HepG2 (cell line): ENCODE measurements around the gene CBFA2T2. TPM values are rescaled to one million over a fixed set of nuclear protein-coding genes. Genes with fewer than 3 reads are reported as not detected.

Source experiments
- ATAC-seq: fragments of 200-7000 bp; cut with Tn5 transposase; 3 replicates; pipeline ENCODE4 v1.9.1; 2020; ENCODE audit warnings: mild to moderate bottlenecking, moderate library complexity
- BruUV-seq: library from RNA; stranded (reverse); fragments of 400-500 nt; replicated peaks from 2 replicates; lab custom pipeline; 2021; lab: Mats Ljungman, UMichigan
- CTCF ChIA-PET: fragments of 300-600 bp; formaldehyde crosslinking; extraction: SDS; loops from one replicate; lab custom pipeline; 2021; ENCODE audit warnings: low total read pairs, inconsistent platforms, low intra/inter-chr PET ratio; lab: Yijun Ruan, JAX
- POLR2A ChIA-PET: fragments of 350-600 bp; sonication (Branson Sonifier 250); formaldehyde crosslinking; loops from one replicate; lab custom pipeline; 2020; ENCODE audit warnings: antibody characterized with exemption, inconsistent platforms; lab: Yijun Ruan, JAX
- DNase-seq: peaks from one replicate; pipeline ENCODE4 v3.0.0-alpha.2; 2015; ENCODE audit warnings: low spot score
- FAIRE-seq: peaks from 3 replicates; lab custom pipeline; 2011; peaks lifted over from hg19 to GRCh38; lab: Jason Lieb, UNC
- H2AFZ ChIP-seq: one replicate; pipeline ENCODE4 v1.6.1; 2011; ENCODE audit warnings: low read length, inconsistent platforms
- H3K27ac ChIP-seq: fragments of 300-600 bp; 3 replicates; pipeline ENCODE4 v1.8.0; 2011; ENCODE audit warnings: mixed run types, mild to moderate bottlenecking, mixed read lengths, low read length, inconsistent platforms; ENCODE audit not compliant: insufficient read depth; ENCODE audit errors: extremely low read length
- H3K27me3 ChIP-seq, 2 experiments: fragments of 200-600 bp in 1 of 2; 2 replicates in 1 of 2; 3 replicates in 1 of 2; pipeline versions ENCODE4 v1.6.0 to v1.8.0; 2011; ENCODE audit warnings: low read length in 2 of 2, mild to moderate bottlenecking in 2 of 2, moderate library complexity in 2 of 2, inconsistent platforms in 1 of 2; ENCODE audit not compliant: insufficient read depth in 2 of 2, control insufficient read depth in 1 of 2
- H3K36me3 ChIP-seq, 2 experiments: fragments of 200-600 bp in 1 of 2; replicated peaks in 1 of 2; 2 replicates in 1 of 2; 3 replicates in 1 of 2; pipeline versions ENCODE4 v1.5.1 to v1.8.0; 2011; ENCODE audit warnings: low read length in 2 of 2, inconsistent platforms in 1 of 2; ENCODE audit not compliant: insufficient read depth in 2 of 2, control insufficient read depth in 1 of 2
- H3K4me1 ChIP-seq: 2 replicates; pipeline ENCODE4 v1.5.1; 2012; ENCODE audit warnings: low read length, inconsistent platforms; ENCODE audit not compliant: insufficient read depth
- H3K4me2 ChIP-seq: 2 replicates; pipeline ENCODE4 v1.6.0; 2011; ENCODE audit warnings: low read depth, low read length, inconsistent platforms
- H3K4me3 ChIP-seq, 3 experiments: fragments of 200-600 bp in 1 of 3; sonication (generic), shearing (Covaris generic) in 1 of 3; replicated peaks in 1 of 3; 2 replicates each; pipeline ENCODE4 v1.5.1; 2011 to 2016; ENCODE audit warnings: low read length in 3 of 3, inconsistent platforms in 2 of 3, low read depth in 2 of 3, mild to moderate bottlenecking in 2 of 3, control low read depth in 1 of 3, mixed read lengths in 1 of 3; ENCODE audit not compliant: insufficient read depth in 1 of 3
- H3K79me2 ChIP-seq: one replicate; pipeline ENCODE4 v1.6.1; 2011; ENCODE audit warnings: low read length, inconsistent platforms; ENCODE audit not compliant: insufficient read depth
- H3K9ac ChIP-seq: 2 replicates; pipeline ENCODE4 v1.6.0; 2011; ENCODE audit warnings: mild to moderate bottlenecking, low read depth, low read length, inconsistent platforms; ENCODE audit not compliant: insufficient read depth
- H3K9me3 ChIP-seq: 2 replicates; pipeline ENCODE4 v1.5.1; 2012; ENCODE audit warnings: mild to moderate bottlenecking, low read length
- H4K20me1 ChIP-seq: 2 replicates; pipeline ENCODE4 v1.6.0; 2011; ENCODE audit warnings: inconsistent platforms, mild to moderate bottlenecking, low read length, moderate library complexity; ENCODE audit not compliant: insufficient read depth
- DNMT1 ChIP-seq: sonication (generic); formaldehyde crosslinking; IDR thresholded peaks from 2 replicates; pipeline ENCODE4 v1.5.1; 2020; ENCODE audit warnings: mild to moderate bottlenecking, missing genetic modification reagents
- GATAD1 ChIP-seq: IDR thresholded peaks from 2 replicates; pipeline ENCODE4 v1.6.1; 2016; ENCODE audit warnings: missing genetic modification reagents, missing compliant biosample characterization
- KDM1A ChIP-seq: IDR thresholded peaks from 2 replicates; pipeline ENCODE4 v1.6.1; 2016; ENCODE audit warnings: missing compliant biosample characterization
- KLF16 ChIP-seq, 2 experiments: sonication (generic) in 1 of 2; formaldehyde crosslinking in 1 of 2; IDR thresholded peaks; 2 replicates each; pipeline versions ENCODE4 v1.6.1 to v1.8.0; 2016 to 2023; ENCODE audit warnings: missing genetic modification reagents in 2 of 2, missing compliant biosample characterization in 1 of 2
- NR3C1 ChIP-seq: sonication (generic); formaldehyde crosslinking; IDR thresholded peaks from 2 replicates; pipeline ENCODE4 v1.4.0; 2020; ENCODE audit warnings: missing genetic modification reagents
- SALL2 ChIP-seq: sonication (generic); formaldehyde crosslinking; IDR thresholded peaks from 2 replicates; pipeline ENCODE4 v1.8.1; 2023; ENCODE audit warnings: mild to moderate bottlenecking, missing genetic modification reagents, inconsistent platforms
- SAP130 ChIP-seq: IDR thresholded peaks from 2 replicates; pipeline ENCODE4 v1.6.1; 2016; ENCODE audit warnings: low read depth
- TBL1XR1 ChIP-seq: fragments of 150-350 bp; IDR thresholded peaks from 2 replicates; pipeline ENCODE4 v1.6.1; 2014; ENCODE audit warnings: borderline replicate concordance, low read length; ENCODE audit not compliant: partially characterized antibody
- TRIM22 ChIP-seq: fragments of 450-650 bp; IDR thresholded peaks from 2 replicates; pipeline ENCODE4 v1.6.1; 2017
- WIZ ChIP-seq: sonication (generic); formaldehyde crosslinking; IDR thresholded peaks from 2 replicates; pipeline ENCODE4 v1.5.1; 2020; ENCODE audit warnings: mild to moderate bottlenecking, missing genetic modification reagents
- ZFY ChIP-seq: sonication (generic); formaldehyde crosslinking; IDR thresholded peaks from 2 replicates; pipeline ENCODE4 v1.4.0; 2020; ENCODE audit warnings: missing genetic modification reagents
- ZNF124 ChIP-seq: sonication (generic); formaldehyde crosslinking; IDR thresholded peaks from 2 replicates; pipeline ENCODE4 v1.4.0; 2020; ENCODE audit warnings: missing genetic modification reagents
- ZNF564 ChIP-seq: sonication (generic); formaldehyde crosslinking; IDR thresholded peaks from 2 replicates; pipeline ENCODE4 v1.8.1; 2023; ENCODE audit warnings: mild to moderate bottlenecking, missing genetic modification reagents
- WGBS: methylation state at CpG from one replicate; pipeline ENCODE4 v1.1.6; 2017; ENCODE audit warnings: low lambda C conversion rate; 5-methylcytosine and 5-hydroxymethylcytosine counted together
- in situ Hi-C: cut with HindIII; loops from 2 replicates; pipeline ENCODE4 v1.10.0; 2017; ENCODE audit warnings: low pct_unique_long_range_greater_than_20kb; ENCODE audit not compliant: extremely low pct_ligation_motif_present
- intact Hi-C: fragments of 100-400 bp; cut with micrococcal nuclease; formaldehyde crosslinking; loops from one replicate; pipeline ENCODE4 v1.10.0; 2022; ENCODE audit not compliant: unreplicated experiment
- polyA plus RNA-seq, 8 experiments: library from polyadenylated mRNA; depleted of rRNA in 3 of 8; stranded (reverse) in 7 of 8; unstranded in 1 of 8; fragments of >200 nt; fragmentation: Illumina TruSeq in 4 of 8; extraction: Trizol in 4 of 8; gene quantifications; 2 replicates each; pipeline versions ENCODE4 v1.2.1 to v1.2.3, GENCODE V29; 2011 to 2016; ENCODE audit warnings: low read depth in 4 of 8, missing spikeins in 1 of 8, mixed read lengths in 1 of 8; ENCODE audit not compliant: insufficient read depth in 1 of 8
- total RNA-seq, 5 experiments: library from RNA; depleted of rRNA; stranded (reverse); fragments of >200 nt; fragmentation: Illumina TruSeq; extraction: Trizol; gene quantifications; 2 replicates each; pipeline ENCODE4 v1.2.3, GENCODE V29; 2016; ENCODE audit warnings: low read depth in 1 of 5
- TF ChIP-seq, protein P1 (sequence below): sonication (generic); formaldehyde crosslinking; IDR thresholded peaks from 2 replicates; pipeline ENCODE4 v1.5.0; 2020; ENCODE audit warnings: mild to moderate bottlenecking, missing genetic modification reagents
- TF ChIP-seq, protein P2 (sequence below): sonication (generic); formaldehyde crosslinking; IDR thresholded peaks from 2 replicates; pipeline ENCODE4 v1.4.0; 2020; ENCODE audit warnings: missing genetic modification reagents, borderline replicate concordance
- TF ChIP-seq, protein P3 (sequence below): IDR thresholded peaks from 2 replicates; pipeline ENCODE4 v1.6.1; 2016

The CBFA2T2 gene
- total and polyA plus RNA-seq, 2 of the 13 experiments (the other 11 are each of a cell fraction or from before 2014, with no cell fraction given): 6.3 to 21.2 TPM

DNA sequence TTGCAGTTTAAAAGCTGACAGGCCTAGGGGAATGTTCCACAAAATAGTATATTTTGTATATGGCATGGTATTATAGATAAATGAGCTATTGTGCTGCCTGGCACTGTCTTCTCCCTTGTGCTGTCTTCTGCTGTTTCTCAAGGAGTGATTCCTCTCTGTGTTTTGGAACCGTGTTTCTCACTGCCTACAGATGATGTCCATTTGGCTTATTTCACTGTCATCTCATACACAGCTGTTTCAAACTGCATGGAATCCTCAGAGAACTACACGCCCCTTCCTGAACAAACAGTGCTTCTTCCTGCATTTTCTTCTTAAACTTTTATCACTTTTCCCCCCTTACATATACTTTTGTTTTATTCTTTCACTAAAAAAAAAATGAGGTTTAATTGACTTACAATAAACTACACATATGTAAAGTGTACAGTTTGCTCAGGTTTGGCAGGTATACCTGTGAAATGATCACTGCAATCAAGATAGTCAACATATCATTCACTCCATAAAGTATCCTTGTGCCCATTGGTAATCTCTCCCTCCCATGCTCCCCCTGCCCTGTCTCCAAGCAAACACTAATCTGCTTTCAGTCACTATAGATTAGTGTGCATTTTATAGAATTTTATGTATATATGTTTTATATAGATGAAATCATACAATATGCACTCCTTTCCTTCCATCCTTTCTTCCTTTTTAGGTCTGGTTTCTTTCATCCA is 43.0 kb downstream of the CBFA2T2 start:
- intact Hi-C loops (no loop called here), in situ Hi-C loops (no loop called here)
- WGBS: 74% methylated on average over 2 of the region's 2 CpGs
- H3K9me3 ChIP-seq: no peaks in the 10 kb centered on the region
- ATAC-seq (no peak), FAIRE-seq (no peak), DNase-seq (no peak)
- H3K79me2 ChIP-seq: peaks cover 23% of the 10 kb centered on the region
- H3K27ac ChIP-seq: peak overlapping the region; percentile 67
- H3K9ac ChIP-seq: no peak overlapping the region
- H3K4me2 ChIP-seq: no peak overlapping the region
- H4K20me1 ChIP-seq: no peaks in the 10 kb centered on the region
- peaks cover 4 to 5% of the 10 kb centered on the region in 2 experiments; a peak in 1 of 5 replicates for H3K36me3 ChIP-seq
- H3K4me1 ChIP-seq: peaks cover 53% of the 10 kb centered on the region
- ChIA-PET POLR2A (interaction anchor here (1.8 to 1.9 kb wide), 2 partner anchors 22 to 43 kb away, joined by 4 to 6 read pairs; partner anchors contain the start of gene CBFA2T2), CTCF (no interaction called here)
- BruUV-seq: no TSS peak
- no peak overlapping the region for H2AFZ ChIP-seq
- H3K27me3 ChIP-seq: no peaks in the 10 kb centered on the region
- no peak overlapping the region for H3K4me3 ChIP-seq
- TF ChIP-seq KLF16 (CRISPR knock-in tag; IDR thresholded peaks at IDR 0.05): 0 out of 4 replicates have a peak, but pooled peaks of 1 of the 2 experiments have one; percentile 19
- no peak for TF ChIP-seq ZNF124
- no peak for TF ChIP-seq TRIM22
- no peak for TF ChIP-seq WIZ (CRISPR knock-in tag)
- no peak for TF ChIP-seq SALL2 (CRISPR knock-in tag)
- no peak for TF ChIP-seq TBL1XR1
- no peak for TF ChIP-seq NR3C1 (CRISPR knock-in tag)
- TF ChIP-seq SAP130: peak; percentile 38; the same call in 1 of the 2 replicates
- TF ChIP-seq KDM1A (CRISPR knock-in tag): no peak
- no peak for TF ChIP-seq GATAD1
- no peak for TF ChIP-seq ZNF564 (CRISPR knock-in tag)
- TF ChIP-seq, protein P1, sequence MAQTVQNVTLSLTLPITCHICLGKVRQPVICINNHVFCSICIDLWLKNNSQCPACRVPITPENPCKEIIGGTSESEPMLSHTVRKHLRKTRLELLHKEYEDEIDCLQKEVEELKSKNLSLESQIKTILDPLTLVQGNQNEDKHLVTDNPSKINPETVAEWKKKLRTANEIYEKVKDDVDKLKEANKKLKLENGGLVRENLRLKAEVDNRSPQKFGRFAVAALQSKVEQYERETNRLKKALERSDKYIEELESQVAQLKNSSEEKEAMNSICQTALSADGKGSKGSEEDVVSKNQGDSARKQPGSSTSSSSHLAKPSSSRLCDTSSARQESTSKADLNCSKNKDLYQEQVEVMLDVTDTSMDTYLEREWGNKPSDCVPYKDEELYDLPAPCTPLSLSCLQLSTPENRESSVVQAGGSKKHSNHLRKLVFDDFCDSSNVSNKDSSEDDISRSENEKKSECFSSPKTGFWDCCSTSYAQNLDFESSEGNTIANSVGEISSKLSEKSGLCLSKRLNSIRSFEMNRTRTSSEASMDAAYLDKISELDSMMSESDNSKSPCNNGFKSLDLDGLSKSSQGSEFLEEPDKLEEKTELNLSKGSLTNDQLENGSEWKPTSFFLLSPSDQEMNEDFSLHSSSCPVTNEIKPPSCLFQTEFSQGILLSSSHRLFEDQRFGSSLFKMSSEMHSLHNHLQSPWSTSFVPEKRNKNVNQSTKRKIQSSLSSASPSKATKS (CRISPR knock-in tag): no peak
- TF ChIP-seq, protein P2, sequence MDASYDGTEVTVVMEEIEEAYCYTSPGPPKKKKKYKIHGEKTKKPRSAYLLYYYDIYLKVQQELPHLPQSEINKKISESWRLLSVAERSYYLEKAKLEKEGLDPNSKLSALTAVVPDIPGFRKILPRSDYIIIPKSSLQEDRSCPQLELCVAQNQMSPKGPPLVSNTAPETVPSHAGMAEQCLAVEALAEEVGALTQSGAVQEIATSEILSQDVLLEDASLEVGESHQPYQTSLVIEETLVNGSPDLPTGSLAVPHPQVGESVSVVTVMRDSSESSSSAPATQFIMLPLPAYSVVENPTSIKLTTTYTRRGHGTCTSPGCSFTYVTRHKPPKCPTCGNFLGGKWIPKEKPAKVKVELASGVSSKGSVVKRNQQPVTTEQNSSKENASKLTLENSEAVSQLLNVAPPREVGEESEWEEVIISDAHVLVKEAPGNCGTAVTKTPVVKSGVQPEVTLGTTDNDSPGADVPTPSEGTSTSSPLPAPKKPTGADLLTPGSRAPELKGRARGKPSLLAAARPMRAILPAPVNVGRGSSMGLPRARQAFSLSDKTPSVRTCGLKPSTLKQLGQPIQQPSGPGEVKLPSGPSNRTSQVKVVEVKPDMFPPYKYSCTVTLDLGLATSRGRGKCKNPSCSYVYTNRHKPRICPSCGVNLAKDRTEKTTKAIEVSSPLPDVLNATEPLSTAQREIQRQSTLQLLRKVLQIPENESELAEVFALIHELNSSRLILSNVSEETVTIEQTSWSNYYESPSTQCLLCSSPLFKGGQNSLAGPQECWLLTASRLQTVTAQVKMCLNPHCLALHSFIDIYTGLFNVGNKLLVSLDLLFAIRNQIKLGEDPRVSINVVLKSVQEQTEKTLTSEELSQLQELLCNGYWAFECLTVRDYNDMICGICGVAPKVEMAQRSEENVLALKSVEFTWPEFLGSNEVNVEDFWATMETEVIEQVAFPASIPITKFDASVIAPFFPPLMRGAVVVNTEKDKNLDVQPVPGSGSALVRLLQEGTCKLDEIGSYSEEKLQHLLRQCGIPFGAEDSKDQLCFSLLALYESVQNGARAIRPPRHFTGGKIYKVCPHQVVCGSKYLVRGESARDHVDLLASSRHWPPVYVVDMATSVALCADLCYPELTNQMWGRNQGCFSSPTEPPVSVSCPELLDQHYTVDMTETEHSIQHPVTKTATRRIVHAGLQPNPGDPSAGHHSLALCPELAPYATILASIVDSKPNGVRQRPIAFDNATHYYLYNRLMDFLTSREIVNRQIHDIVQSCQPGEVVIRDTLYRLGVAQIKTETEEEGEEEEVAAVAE (CRISPR knock-in tag): no peak
- TF ChIP-seq, protein P3, sequence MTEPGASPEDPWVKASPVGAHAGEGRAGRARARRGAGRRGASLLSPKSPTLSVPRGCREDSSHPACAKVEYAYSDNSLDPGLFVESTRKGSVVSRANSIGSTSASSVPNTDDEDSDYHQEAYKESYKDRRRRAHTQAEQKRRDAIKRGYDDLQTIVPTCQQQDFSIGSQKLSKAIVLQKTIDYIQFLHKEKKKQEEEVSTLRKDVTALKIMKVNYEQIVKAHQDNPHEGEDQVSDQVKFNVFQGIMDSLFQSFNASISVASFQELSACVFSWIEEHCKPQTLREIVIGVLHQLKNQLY: no peak
- TF ChIP-seq DNMT1 (CRISPR knock-in tag): no peak
- no peak for TF ChIP-seq ZFY (CRISPR knock-in tag)
